Lung (tissue), 12 donors: ENCODE results near the gene SKOR1. TPM values are rescaled to one million over a fixed set of nuclear protein-coding genes. Genes with fewer than 3 reads are reported as not detected.

Experiments
- ATAC-seq: fragments of 200-7000 bp; cut with Tn5 transposase; one replicate; pipeline ENCODE4 v1.9.1; 2020; ENCODE audit warnings: moderate number of reproducible peaks; ENCODE audit not compliant: insufficient read depth, low FRiP score
- DNase-seq, 3 donors: peaks; one replicate each; pipeline ENCODE4 v3.0.0-alpha.2; 2013 to 2017
- H3K27ac ChIP-seq, 2 donors: one replicate each; pipeline ENCODE4 v1.5.1; 2013; ENCODE audit warnings: mild to moderate bottlenecking in 2 of 2, moderate library complexity in 2 of 2, control low read depth in 1 of 2, inconsistent platforms in 1 of 2, low read depth in 1 of 2, low read length in 1 of 2
- H3K27me3 ChIP-seq, 3 donors: one replicate each; pipeline ENCODE4 v1.5.1; 2013; ENCODE audit warnings: low read length in 2 of 3; ENCODE audit not compliant: control insufficient read depth in 3 of 3, insufficient read depth in 3 of 3
- H3K36me3 ChIP-seq, 4 donors: one replicate each; pipeline ENCODE4 v1.5.1; 2013; ENCODE audit warnings: low read length in 4 of 4, mild to moderate bottlenecking in 1 of 4, moderate library complexity in 1 of 4; ENCODE audit not compliant: control insufficient read depth in 4 of 4, insufficient read depth in 4 of 4
- H3K4me1 ChIP-seq, 5 donors: one replicate each; pipeline ENCODE4 v1.5.1; 2013; ENCODE audit warnings: low read length in 5 of 5, mild to moderate bottlenecking in 2 of 5, moderate library complexity in 1 of 5; ENCODE audit not compliant: control insufficient read depth in 5 of 5, insufficient read depth in 5 of 5
- H3K4me3 ChIP-seq: one replicate; pipeline ENCODE4 v1.5.1; 2013; ENCODE audit warnings: mild to moderate bottlenecking, control low read depth, moderate library complexity
- H3K9ac ChIP-seq, 2 donors: one replicate each; pipeline ENCODE4 v1.5.1; 2013; ENCODE audit warnings: low read length in 2 of 2, control low read depth in 1 of 2; ENCODE audit not compliant: insufficient read depth in 1 of 2
- H3K9me3 ChIP-seq, 4 donors: one replicate each; pipeline ENCODE4 v1.5.1; 2013; ENCODE audit warnings: low read length in 3 of 4, mild to moderate bottlenecking in 1 of 4, moderate library complexity in 1 of 4; ENCODE audit not compliant: control insufficient read depth in 4 of 4, insufficient read depth in 3 of 4
- CTCF ChIP-seq: IDR thresholded peaks from 2 replicates; pipeline ENCODE4 v1.5.1; 2012; ENCODE audit warnings: mild to moderate bottlenecking; ENCODE audit errors: control extremely low read depth, extremely low read depth
- WGBS, 2 donors: extraction: QIAGEN DNeasy Blood & Tissue Kit; methylation state at CpG; one replicate each; pipeline ENCODE4 v1.1.7; 2013; 5-methylcytosine and 5-hydroxymethylcytosine counted together
- polyA plus RNA-seq, 2 donors: library from polyadenylated mRNA; stranded (reverse); fragments of 200-250 nt; gene quantifications; one replicate each; pipeline ENCODE4 v1.2.1, GENCODE V29; 2013
- total RNA-seq, 2 donors: library from RNA; depleted of rRNA in 1 of 2; stranded (reverse); fragments of >200 nt in 1 of 2; gene quantifications; one replicate each; pipeline ENCODE4 v1.2.1, GENCODE V29; 2014 to 2021
- donor health status: control.
- donor health status: control.
- donor health status: Bipolar disorder and iron deficiency.
- donor health status: healthy.
- donor health status: DM: yes; HTN: yes; CAD: no.

Gene SKOR1
- total and polyA plus RNA-seq, 4 donors = 0.17 to 0.46 (median 0.31) TPM

DNA sequence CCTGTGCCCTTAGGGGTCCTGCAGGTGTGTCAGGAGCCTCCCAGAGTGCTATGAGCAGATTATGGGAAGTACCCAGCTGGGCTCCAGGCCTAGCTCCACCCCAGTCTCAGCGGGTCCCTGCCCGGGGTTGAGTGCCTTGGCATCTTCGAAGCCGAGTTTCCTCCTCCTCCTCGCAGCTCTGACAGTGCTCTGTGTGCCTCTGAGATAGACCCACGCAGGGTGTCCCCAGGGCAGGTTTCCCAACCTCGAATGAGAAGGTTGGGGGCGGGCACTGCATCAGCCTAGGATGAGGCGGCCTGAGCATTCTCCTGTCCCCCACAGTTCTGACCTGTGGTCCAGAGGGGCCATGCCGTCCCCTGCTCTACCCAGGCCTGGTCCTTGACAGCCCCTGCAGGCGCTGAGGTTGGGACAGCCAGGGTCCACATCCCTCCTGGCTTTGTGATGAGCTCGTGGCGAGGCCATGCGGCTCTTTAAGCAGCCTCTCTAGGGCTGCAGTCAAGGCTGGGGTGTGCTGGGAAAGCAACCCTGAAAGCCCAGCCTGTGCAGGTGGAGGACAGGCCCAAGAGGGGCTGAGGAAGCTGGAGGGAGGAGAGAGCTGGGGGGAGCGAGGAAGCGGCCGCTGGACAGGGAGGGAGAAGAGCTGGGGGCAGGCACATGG is 20.2 kb upstream of the SKOR1 start:
- no peaks in the 10 kb centered on the region for H3K27me3 ChIP-seq
- peaks cover 0 to 3% (median 0%) of the 10 kb centered on the region in 5 donors for H3K4me1 ChIP-seq
- WGBS, 2 donors = 87 to 89% methylated on average over 17 of the region's 17 CpGs
- TF ChIP-seq CTCF = no peak
- no peak overlapping the region for H3K27ac ChIP-seq
- H3K36me3 ChIP-seq = peaks cover 0 to 13% (median 1%) of the 10 kb centered on the region in 4 donors
- no peak overlapping the region for H3K4me3 ChIP-seq
- no peak for ATAC-seq
- DNase-seq = no peak
- no peak overlapping the region for H3K9ac ChIP-seq
- H3K9me3 ChIP-seq = no peaks in the 10 kb centered on the region

GRCh38 chr15:67805666-67806516 is 19.4 kb upstream of the SKOR1 start:
- no peaks in the 10 kb centered on the region for H3K9me3 ChIP-seq
- no peak overlapping the region for H3K9ac ChIP-seq
- peaks cover 0 to 13% (median 1%) of the 10 kb centered on the region in 4 donors for H3K36me3 ChIP-seq
- no peak overlapping the region for H3K27ac ChIP-seq
- no peak for TF ChIP-seq CTCF
- no peak overlapping the region for H3K4me3 ChIP-seq
- ATAC-seq (no peak), DNase-seq (no peak)
- peaks cover 0 to 3% (median 0%) of the 10 kb centered on the region in 5 donors for H3K4me1 ChIP-seq
- H3K27me3 ChIP-seq = no peaks in the 10 kb centered on the region
- 87 to 92% methylated on average over 16 of the region's 16 CpGs for WGBS, 2 donors

DNA sequence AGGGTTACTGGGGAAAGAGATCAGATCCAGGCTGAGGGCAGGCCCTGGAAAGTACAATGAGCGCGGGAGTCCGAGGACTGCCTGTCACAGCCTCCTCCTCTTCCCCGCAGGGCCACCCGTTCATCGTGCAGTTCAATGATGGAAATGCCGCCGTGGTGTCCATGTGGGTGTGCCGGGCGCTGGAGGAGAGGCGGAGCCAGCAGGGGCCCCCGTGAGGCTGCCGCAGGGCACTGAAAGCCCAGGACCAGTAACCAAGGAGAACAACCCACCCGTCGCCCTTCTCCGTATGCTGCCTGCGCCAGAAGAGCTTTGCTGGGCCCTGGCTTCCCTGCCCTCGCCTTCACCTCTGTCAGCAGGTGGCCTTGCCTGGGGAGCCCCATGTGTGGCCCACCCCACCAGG is 18.8 kb upstream of the SKOR1 start:
- H3K4me1 ChIP-seq = peaks cover 0 to 3% (median 0%) of the 10 kb centered on the region in 5 donors
- TF ChIP-seq CTCF = no peak
- H3K27ac ChIP-seq = no peak overlapping the region
- ATAC-seq (no peak), DNase-seq (no peak)
- H3K36me3 ChIP-seq = peaks cover 0 to 13% (median 1%) of the 10 kb centered on the region in 4 donors
- no peak overlapping the region for H3K9ac ChIP-seq
- WGBS, 2 donors = 96% methylated on average over 18 of the region's 18 CpGs
- no peak overlapping the region for H3K4me3 ChIP-seq
- no peaks in the 10 kb centered on the region for H3K27me3 ChIP-seq
- no peaks in the 10 kb centered on the region for H3K9me3 ChIP-seq
